Glomerular visceral epithelial cell (primary cell): ENCODE data around the gene CPED1.
"Not testable (repeated sequence)": the region's sequence is repeated elsewhere in the genome, so short reads cannot be mapped to it uniquely, and the experiment has no call there.

ENCODE experiments used
- DNase-seq: peaks from one replicate; pipeline ENCODE4 v3.0.0-alpha.2; 2016; ENCODE audit errors: extremely low spot score

The CPED1 gene

GRCh38 chr7:121069346-121070100, 81.0 kb downstream of the CPED1 start:
- DNase-seq: no peak

GRCh38 chr7:121071132-121071531, 82.6 kb downstream of the CPED1 start:
- DNase-seq: no peak

GRCh38 chr7:121071662-121072061, 83.2 kb downstream of the CPED1 start:
- no peak for DNase-seq

GRCh38 chr7:121072826-121073225, 84.3 kb downstream of the CPED1 start:
- DNase-seq: no peak

- no peak for DNase-seq
Observed at GRCh38 chr7:121073463-121074099, 85.1 kb downstream of the CPED1 start.

GRCh38 chr7:121075424-121075841, 86.9 kb downstream of the CPED1 start:
- DNase-seq: not testable (repeated sequence)

- no peak for DNase-seq
Observed at GRCh38 chr7:121075952-121076349, 87.4 kb downstream of the CPED1 start.

GRCh38 chr7:121076350-121077164, 88.0 kb downstream of the CPED1 start:
- peak; percentile 72 for DNase-seq

GRCh38 chr7:121077165-121077630, 88.7 kb downstream of the CPED1 start:
- no peak for DNase-seq

GRCh38 chr7:121078701-121079227, 90.3 kb downstream of the CPED1 start:
- no peak for DNase-seq

- DNase-seq: no peak
Observed at GRCh38 chr7:121079425-121080169, 91.1 kb downstream of the CPED1 start.

GRCh38 chr7:121080257-121080912, 91.9 kb downstream of the CPED1 start:
- DNase-seq: no peak

GRCh38 chr7:121080913-121081326, 92.4 kb downstream of the CPED1 start:
- DNase-seq: no peak

GRCh38 chr7:121081327-121081936, 92.9 kb downstream of the CPED1 start:
- peak; percentile 58 for DNase-seq

- DNase-seq: no peak
Observed at GRCh38 chr7:121082400-121083101, 94.0 kb downstream of the CPED1 start.

GRCh38 chr7:121083138-121083789, 94.8 kb downstream of the CPED1 start:
- peak; percentile 60 for DNase-seq

GRCh38 chr7:121083790-121084251, 95.3 kb downstream of the CPED1 start:
- DNase-seq: peak; percentile 26

GRCh38 chr7:121084256-121084655, 95.7 kb downstream of the CPED1 start:
- DNase-seq: no peak

- peak; percentile 89 for DNase-seq
Observed at GRCh38 chr7:121084748-121085336, 96.3 kb downstream of the CPED1 start.
